MM.1S (cell line): Measurements from ENCODE around the gene WASL.

ENCODE experiments used
- DNase-seq: peaks from one replicate; pipeline ENCODE4 v3.0.0-alpha.2; 2015
- H2AFZ ChIP-seq: fragments of 300-600 bp; sonication (generic); 2 replicates; pipeline ENCODE4 v1.6.0; 2016; ENCODE audit warnings: antibody characterized with exemption, low read length
- H3F3A ChIP-seq: fragments of 300-600 bp; sonication (generic); 2 replicates; pipeline ENCODE4 v1.6.1; 2016; ENCODE audit warnings: mild to moderate bottlenecking, antibody characterized with exemption, low read length, moderate library complexity, mixed read lengths; ENCODE audit not compliant: insufficient read depth
- H3K27ac ChIP-seq: fragments of 300-600 bp; sonication (generic); 2 replicates; pipeline ENCODE4 v1.5.1; 2016; ENCODE audit warnings: mild to moderate bottlenecking, low read length
- H3K27me3 ChIP-seq: fragments of 300-600 bp; sonication (generic); replicated peaks from 2 replicates; pipeline ENCODE4 v1.6.0; 2016; ENCODE audit warnings: low read length; ENCODE audit not compliant: insufficient read depth
- H3K36me3 ChIP-seq: fragments of 300-600 bp; sonication (generic); replicated peaks from 2 replicates; pipeline ENCODE4 v1.6.1; 2016; ENCODE audit warnings: mild to moderate bottlenecking, low read length, mixed read lengths; ENCODE audit not compliant: insufficient read depth
- H3K4me1 ChIP-seq: fragments of 300-600 bp; sonication (generic); 2 replicates; pipeline ENCODE4 v1.6.1; 2016; ENCODE audit warnings: low read length, mixed read lengths
- H3K4me2 ChIP-seq: fragments of 300-600 bp; sonication (generic); 2 replicates; pipeline ENCODE4 v1.6.0; 2016; ENCODE audit warnings: low read depth, low read length
- H3K4me3 ChIP-seq: fragments of 300-600 bp; sonication (generic); 2 replicates; pipeline ENCODE4 v1.5.1; 2016; ENCODE audit warnings: low read length, mixed read lengths
- H3K79me2 ChIP-seq: fragments of 300-600 bp; sonication (generic); 2 replicates; pipeline ENCODE4 v1.6.1; 2016; ENCODE audit warnings: mixed run types, low read length, mixed read lengths
- H3K9ac ChIP-seq: fragments of 300-600 bp; sonication (generic); 2 replicates; pipeline ENCODE4 v1.6.1; 2016; ENCODE audit warnings: low read length, mixed read lengths
- H3K9me2 ChIP-seq: fragments of 300-600 bp; sonication (generic); replicated peaks from 2 replicates; pipeline ENCODE4 v1.6.1; 2016; ENCODE audit warnings: mild to moderate bottlenecking, low read length, mixed read lengths; ENCODE audit not compliant: insufficient read depth
- H3K9me3 ChIP-seq: fragments of 300-600 bp; sonication (generic); replicated peaks from 2 replicates; pipeline ENCODE4 v1.6.1; 2016; ENCODE audit warnings: mild to moderate bottlenecking, low read length, mixed read lengths; ENCODE audit not compliant: insufficient read depth
- H4K20me1 ChIP-seq: fragments of 300-600 bp; sonication (generic); 2 replicates; pipeline ENCODE4 v1.6.1; 2016; ENCODE audit warnings: mild to moderate bottlenecking, low read length, moderate library complexity, mixed read lengths; ENCODE audit not compliant: insufficient read depth
- CTCF ChIP-seq: fragments of 300-600 bp; sonication (generic); IDR thresholded peaks from 2 replicates; pipeline ENCODE4 v1.5.1; 2016; ENCODE audit warnings: antibody characterized with exemption, low read length, mixed read lengths
- EZH2 ChIP-seq: fragments of 300-600 bp; sonication (generic); optimal IDR thresholded peaks from 2 replicates; pipeline ENCODE3; 2017; ENCODE audit warnings: low read depth, mild to moderate bottlenecking, antibody characterized with exemption, low read length, mixed read lengths
- EZH2phosphoT487 ChIP-seq: fragments of 300-600 bp; sonication (generic); IDR thresholded peaks from 2 replicates; pipeline ENCODE4 v1.6.1; 2018; ENCODE audit warnings: antibody characterized with exemption, low read length

Gene WASL

GRCh38 chr7:123752534-123752933 is 3.7 kb upstream of the WASL start:
- peaks cover 31% of the 10 kb centered on the region for H3K4me1 ChIP-seq
- no peaks in the 10 kb centered on the region for H3K9me3 ChIP-seq
- no peak overlapping the region for H3K4me3 ChIP-seq
- H3K9me2 ChIP-seq, result no peaks in the 10 kb centered on the region
- no peak overlapping the region for H3K27ac ChIP-seq
- no peak overlapping the region for H3K4me2 ChIP-seq
- no peaks in the 10 kb centered on the region for H4K20me1 ChIP-seq
- peaks cover 17% of the 10 kb centered on the region for H3K79me2 ChIP-seq
- H2AFZ ChIP-seq, result no peak overlapping the region
- TF ChIP-seq EZH2phosphoT487 (no peak), CTCF (no peak), EZH2 (no peak)
- DNase-seq, result no peak
- H3K9ac ChIP-seq, result no peak overlapping the region
- peaks cover 40% of the 10 kb centered on the region for H3F3A ChIP-seq
- H3K27me3 ChIP-seq, result no peaks in the 10 kb centered on the region
- no peaks in the 10 kb centered on the region for H3K36me3 ChIP-seq

- Histone ChIP-seq H3K4me1 (peaks cover 33% of the 10 kb centered on the region), H3K9ac (no peak overlapping the region), H3K27ac (no peak overlapping the region), H3K79me2 (peaks cover 24% of the 10 kb centered on the region), H2AFZ (no peak overlapping the region), H3K9me2 (no peaks in the 10 kb centered on the region), H4K20me1 (peaks cover 2% of the 10 kb centered on the region; the same call in 1 of the 2 replicates), H3K27me3 (no peaks in the 10 kb centered on the region), H3K36me3 (no peaks in the 10 kb centered on the region), H3K4me3 (no peak overlapping the region), H3K4me2 (no peak overlapping the region), H3K9me3 (no peaks in the 10 kb centered on the region), H3F3A (peaks cover 46% of the 10 kb centered on the region)
- no peak for TF ChIP-seq CTCF
- TF ChIP-seq EZH2phosphoT487, result no peak
- no peak for TF ChIP-seq EZH2
- DNase-seq, result no peak
These were observed 3.0 kb upstream of the WASL start for GRCh38 chr7:123751821-123752220.

- H3K9me3 ChIP-seq, result no peaks in the 10 kb centered on the region
- H3K4me2 ChIP-seq, result peak overlapping the region; percentile 89; the same call in 1 of the 2 replicates
- H4K20me1 ChIP-seq, result peaks cover 12% of the 10 kb centered on the region
- H3F3A ChIP-seq, result peaks cover 43% of the 10 kb centered on the region
- no peak overlapping the region for H3K27ac ChIP-seq
- no peak for TF ChIP-seq CTCF
- no peak for TF ChIP-seq EZH2phosphoT487
- TF ChIP-seq EZH2, result no peak
- no peak for DNase-seq
- H3K9me2 ChIP-seq, result no peaks in the 10 kb centered on the region
- H3K4me3 ChIP-seq, result peak overlapping the region; percentile 92; the same call in 1 of the 2 replicates
- no peak overlapping the region for H2AFZ ChIP-seq
- H3K27me3 ChIP-seq, result no peaks in the 10 kb centered on the region
- H3K36me3 ChIP-seq, result no peaks in the 10 kb centered on the region
- H3K79me2 ChIP-seq, result peaks cover 36% of the 10 kb centered on the region
- peaks cover 32% of the 10 kb centered on the region for H3K4me1 ChIP-seq
- H3K9ac ChIP-seq, result peak overlapping the region; percentile 89; the same call in 1 of the 2 replicates
These were observed 1.8 kb upstream of the WASL start for GRCh38 chr7:123750389-123751230.
